GM19468 (cell line): ENCODE results near the gene HOXA1.

Experiments
- ATAC-seq: cut with Tn5 transposase; IDR thresholded peaks from one replicate; pipeline ENCODE4 v1.9.1; 2021; ENCODE audit warnings: mild to moderate bottlenecking, moderate library complexity, moderate number of reproducible peaks; ENCODE audit not compliant: unreplicated experiment; ENCODE audit errors: extremely low read depth

HOXA1 gene

GRCh38 chr7:27132978-27133377 lies 37.2 kb upstream of the HOXA1 start:
- ATAC-seq: no peak

GRCh38 chr7:27132214-27132613 lies 36.4 kb upstream of the HOXA1 start:
- ATAC-seq: no peak

- ATAC-seq: no peak
Observed at GRCh38 chr7:27131390-27131819, 35.6 kb upstream of the HOXA1 start.

- no peak for ATAC-seq
Observed at GRCh38 chr7:27130540-27131389, 35.0 kb upstream of the HOXA1 start, which contains the start of gene HOXA4. Gene HOXA4, minus strand, starts transcription at chr7:27130757. Its CDS starts 24 bp downstream, at chr7:27130733.

DNA sequence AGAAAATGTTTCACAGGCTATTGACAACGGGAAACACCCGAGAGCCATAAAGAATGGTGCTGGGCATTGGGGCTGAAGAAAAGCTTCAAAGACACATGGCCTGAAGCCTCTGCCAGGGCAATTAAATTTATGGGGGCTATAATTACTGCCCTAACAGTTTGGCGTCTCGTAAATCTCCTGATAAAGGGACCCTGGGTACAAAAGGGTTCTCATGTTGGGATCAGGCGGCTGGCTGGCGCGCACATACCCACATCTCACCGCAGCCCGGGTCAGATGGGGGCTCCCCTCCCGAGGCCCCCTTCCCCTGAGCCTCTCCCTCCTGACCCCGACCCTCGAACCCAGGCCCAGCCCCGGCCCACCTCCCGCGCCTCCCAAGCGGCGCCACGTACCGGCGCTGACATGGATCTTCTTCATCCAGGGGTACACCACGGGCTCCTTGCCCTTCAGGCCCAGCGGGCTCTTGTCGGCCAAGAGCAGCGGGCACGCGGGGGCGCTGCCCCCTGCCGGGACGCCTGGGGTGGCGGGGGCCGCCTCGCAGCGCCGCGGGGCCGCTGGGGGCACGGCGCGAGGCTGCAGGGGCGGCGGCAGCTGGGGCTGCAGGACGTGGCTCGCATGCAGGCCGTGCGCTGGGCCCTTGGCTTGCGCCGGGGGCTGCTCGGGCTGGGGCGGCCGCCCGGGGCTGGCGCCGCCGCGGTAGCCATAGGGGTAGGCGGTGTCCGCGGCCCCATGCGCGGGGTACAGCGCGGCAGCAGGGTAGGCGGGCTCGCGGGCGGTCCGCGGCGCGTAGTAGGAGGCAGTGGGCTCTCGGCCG lies 34.1 kb upstream of the HOXA1 start:
- ATAC-seq: no peak

DNA sequence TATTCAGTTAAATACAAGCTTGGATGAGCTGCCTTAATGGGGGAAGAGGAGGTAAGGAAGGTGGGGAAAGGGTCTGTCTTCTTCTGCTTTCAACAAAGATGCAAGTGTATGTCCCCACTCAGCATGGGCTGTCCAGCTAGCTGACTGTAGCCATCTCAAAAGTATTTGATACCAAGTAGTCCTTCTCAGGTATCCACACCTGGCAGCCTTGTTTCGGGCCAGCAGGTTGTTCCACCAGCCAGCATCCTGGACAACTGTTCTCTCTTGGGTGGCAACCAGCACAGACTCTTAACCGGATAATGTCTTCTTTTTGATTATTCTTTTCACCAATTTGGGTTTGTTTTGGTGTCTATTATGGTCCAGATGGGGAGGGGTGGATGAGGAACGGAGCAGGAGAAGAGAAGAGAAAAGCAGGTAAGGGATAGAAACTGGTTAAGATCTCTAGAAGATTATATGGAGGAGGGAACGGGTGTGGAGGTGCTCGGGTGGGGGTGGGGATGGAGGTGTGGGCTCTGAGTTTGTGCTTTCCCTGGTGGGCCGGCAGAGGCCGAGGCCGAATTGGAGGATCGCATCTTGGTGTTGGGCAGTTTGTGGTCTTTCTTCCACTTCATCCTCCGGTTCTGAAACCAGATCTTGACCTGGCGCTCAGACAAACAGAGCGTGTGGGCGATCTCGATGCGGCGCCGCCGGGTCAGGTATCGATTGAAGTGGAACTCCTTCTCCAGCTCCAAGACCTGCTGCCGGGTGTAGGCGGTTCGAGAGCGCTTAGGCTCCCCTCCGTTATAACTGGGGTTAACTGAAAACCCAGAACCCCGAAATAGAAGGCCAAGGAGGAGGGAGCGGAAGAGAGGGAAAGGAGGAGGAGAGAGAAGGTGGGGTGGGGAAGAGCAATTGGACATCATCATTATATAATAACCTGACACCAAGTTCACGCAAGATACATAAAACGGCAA lies 33.3 kb upstream of the HOXA1 start:
- ATAC-seq: no peak

- no peak for ATAC-seq
Observed at GRCh38 chr7:27128034-27128433, 32.2 kb upstream of the HOXA1 start.

DNA sequence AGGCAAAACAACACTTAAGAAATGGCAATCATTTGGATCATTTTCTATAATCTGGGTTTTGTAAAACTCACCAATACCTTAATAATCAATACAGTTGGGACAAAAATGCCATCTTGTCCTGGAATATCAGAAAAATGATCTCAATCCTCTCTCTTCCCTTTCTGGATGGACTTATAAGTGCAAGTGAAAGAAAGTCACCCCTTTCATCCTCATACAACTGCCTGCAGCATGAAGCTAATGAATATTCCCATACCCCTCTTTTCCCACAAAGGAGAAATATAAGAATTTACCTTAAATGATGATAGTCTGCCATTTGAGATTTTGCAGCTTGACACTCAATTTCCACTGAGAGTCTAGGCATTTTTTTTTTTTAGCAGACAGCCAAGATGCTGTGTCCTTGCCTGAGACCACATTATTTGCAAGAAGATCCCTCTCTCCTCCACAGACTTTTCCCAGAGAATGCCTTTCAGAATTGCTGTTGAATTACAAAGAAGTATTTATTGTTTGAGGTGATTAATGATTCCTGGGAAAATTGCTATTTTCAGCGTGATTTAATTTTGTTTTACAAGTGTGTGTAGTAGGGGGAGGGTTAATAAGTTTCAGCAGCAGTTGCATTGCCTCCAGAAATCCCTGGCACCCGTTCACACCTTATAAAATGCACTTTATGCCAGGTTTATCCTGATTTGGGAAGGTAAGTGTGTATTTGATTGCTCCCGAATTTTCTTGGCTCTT lies 31.0 kb upstream of the HOXA1 start:
- no peak for ATAC-seq

- no peak for ATAC-seq
Observed at GRCh38 chr7:27125986-27126394, 30.2 kb upstream of the HOXA1 start.

DNA sequence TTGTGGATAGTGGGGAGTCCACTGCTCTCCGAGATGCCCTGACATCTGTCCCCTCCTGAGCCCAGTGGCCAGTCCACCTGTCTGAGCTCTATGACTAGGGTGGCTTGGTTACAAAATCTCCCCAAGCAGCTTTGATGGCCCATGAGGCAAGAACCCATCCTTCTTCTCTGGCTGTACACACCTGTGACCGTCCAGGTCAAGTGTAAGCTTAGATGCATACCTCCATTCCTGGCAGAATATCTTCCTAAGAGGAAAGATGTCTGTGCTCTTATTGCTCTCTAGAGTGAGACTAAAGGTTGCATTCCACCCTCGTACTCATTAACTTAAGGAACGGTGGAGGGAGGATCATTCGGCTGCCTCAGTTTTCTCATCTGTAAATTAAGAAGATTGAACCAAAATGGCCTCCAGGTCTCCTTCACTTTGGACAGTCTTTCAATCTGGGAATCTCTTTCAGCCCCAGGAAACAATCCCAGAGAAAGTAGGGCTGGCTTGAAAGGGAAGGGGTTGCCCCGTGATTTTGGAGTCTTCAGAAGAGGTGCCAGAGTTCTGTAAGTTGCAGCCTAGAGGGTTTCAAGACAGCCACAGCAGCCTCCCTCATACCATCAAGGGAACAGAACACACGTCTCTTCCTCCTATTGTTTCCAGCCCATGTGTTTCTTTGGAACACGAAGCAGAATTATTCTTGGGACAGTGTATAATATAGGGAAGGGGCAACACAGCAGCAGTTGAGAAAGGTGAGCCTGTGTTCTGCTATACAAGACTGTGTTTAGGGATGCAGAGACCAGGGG lies 29.3 kb upstream of the HOXA1 start:
- no peak for ATAC-seq

DNA sequence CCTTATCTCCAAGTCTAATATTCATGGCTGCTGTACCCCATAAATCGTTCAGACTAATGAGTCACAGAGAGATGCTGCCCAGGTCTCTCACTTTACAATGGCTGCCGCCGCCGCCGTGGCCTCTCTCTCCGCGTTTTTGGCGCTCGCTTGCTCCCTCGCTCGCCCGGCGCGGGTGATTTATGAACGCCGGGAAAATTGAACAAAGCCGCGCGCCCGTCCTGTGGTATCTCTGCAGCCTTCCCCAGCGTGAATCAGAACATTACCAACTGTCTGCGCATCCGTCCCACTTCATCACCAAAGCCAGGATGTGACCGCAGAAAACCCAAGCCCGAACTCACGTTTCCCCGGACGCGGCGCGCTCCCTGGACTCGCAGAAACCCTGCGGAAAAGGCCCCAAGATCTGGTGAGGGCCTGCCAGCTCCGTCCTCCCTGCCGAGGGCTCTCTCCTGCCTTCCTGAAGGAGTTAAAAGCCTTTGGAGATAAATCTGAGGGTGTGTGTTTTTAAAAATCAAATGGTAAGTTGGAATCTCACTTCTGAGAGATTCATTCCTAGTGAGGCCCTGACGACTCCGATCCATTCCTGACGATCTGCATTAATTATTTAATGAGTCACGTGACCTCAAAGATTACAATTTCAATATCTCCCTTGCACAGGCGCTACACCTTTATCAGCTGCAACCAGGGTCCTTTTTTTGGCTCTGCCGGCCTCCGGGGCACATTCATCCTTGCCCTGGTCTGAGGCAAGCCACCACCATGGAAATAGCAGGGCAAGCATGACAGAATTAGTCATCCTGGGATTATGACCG lies 28.5 kb upstream of the HOXA1 start:
- ATAC-seq: no peak

GRCh38 chr7:27123477-27124053 lies 27.8 kb upstream of the HOXA1 start:
- ATAC-seq: no peak

GRCh38 chr7:27123007-27123476 lies 27.2 kb upstream of the HOXA1 start:
- no peak for ATAC-seq

- no peak for ATAC-seq
Observed at GRCh38 chr7:27122077-27122910, 26.5 kb upstream of the HOXA1 start.

DNA sequence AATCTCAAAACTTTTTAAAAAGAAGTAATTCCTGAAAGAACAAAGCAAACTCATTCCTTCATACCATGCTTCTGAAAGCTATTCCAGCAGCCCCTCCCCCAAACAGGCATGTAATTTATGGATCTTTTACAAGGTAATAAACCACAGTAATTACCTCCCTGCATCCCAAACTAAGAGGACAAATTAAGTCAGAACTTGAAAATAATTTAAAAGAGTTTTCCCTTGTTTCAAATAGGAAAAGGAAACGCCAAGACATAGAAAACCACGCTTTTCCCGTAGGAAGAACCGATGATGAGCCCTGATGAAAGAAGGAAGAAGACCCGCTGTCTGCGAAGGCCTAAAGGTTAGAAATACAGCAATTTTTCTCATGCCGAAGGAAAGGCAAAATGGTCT lies 25.9 kb upstream of the HOXA1 start:
- ATAC-seq: no peak

GRCh38 chr7:27119412-27119911 lies 23.7 kb upstream of the HOXA1 start:
- ATAC-seq: no peak
